ENCODE measurements around the gene DCAF17. TPM values are rescaled to one million over a fixed set of nuclear protein-coding genes. Genes with fewer than 3 reads are reported as not detected.

The DCAF17 gene
- total RNA-seq, 1 donor from 2014 or later, result 19.2 TPM

DNA sequence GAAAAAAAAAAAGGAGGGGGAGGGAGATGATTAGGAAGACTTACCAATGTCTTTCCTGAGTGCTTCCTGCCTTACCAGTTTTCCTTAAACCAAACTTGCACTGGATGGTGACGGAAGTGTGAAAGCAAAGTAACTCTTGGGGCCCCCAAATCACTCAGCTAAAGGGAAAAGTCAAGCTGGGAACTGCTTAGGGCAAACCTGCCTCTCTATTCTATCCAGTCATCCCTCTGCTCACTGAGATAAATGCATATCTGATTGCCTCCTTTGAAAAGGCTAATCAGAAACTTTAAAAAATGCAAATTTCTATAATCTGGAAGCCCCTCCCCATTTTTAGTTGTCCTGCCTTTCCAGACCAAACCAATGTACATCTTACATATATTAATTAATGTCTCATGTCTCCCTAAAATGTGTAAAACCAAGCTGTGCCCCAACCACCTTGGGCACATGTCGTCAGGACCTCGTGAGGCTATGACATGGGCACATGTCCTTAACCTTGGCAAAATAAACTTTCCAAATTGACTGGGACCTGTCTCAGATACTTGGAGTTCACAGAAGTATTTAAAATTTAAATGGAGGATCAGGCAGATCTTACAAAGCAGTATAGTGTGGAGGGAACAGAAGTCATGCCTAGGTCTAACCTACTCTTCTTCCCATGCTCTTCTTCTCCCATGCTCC lies 81.0 kb downstream of the DCAF17 start:
- no peaks in the 10 kb centered on the region for H3K36me3 Mint-ChIP-seq (ENCODE audit: unreplicated experiment)
- TF ChIP-seq, protein P1, sequence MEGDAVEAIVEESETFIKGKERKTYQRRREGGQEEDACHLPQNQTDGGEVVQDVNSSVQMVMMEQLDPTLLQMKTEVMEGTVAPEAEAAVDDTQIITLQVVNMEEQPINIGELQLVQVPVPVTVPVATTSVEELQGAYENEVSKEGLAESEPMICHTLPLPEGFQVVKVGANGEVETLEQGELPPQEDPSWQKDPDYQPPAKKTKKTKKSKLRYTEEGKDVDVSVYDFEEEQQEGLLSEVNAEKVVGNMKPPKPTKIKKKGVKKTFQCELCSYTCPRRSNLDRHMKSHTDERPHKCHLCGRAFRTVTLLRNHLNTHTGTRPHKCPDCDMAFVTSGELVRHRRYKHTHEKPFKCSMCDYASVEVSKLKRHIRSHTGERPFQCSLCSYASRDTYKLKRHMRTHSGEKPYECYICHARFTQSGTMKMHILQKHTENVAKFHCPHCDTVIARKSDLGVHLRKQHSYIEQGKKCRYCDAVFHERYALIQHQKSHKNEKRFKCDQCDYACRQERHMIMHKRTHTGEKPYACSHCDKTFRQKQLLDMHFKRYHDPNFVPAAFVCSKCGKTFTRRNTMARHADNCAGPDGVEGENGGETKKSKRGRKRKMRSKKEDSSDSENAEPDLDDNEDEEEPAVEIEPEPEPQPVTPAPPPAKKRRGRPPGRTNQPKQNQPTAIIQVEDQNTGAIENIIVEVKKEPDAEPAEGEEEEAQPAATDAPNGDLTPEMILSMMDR (IDR thresholded peaks at IDR 0.05), result no peak
- no peak overlapping the region for H3K27ac Mint-ChIP-seq (ENCODE audit: unreplicated experiment)
- no peaks in the 10 kb centered on the region for H3K27me3 Mint-ChIP-seq (ENCODE audit: unreplicated experiment)
- no peak overlapping the region for H3K4me3 Mint-ChIP-seq (ENCODE audit: unreplicated experiment)
- H3K4me1 Mint-ChIP-seq (ENCODE audit: unreplicated experiment), result peaks cover 8% of the 10 kb centered on the region
- no peaks in the 10 kb centered on the region for H3K9me3 Mint-ChIP-seq (ENCODE audit: unreplicated experiment)
- DNase-seq (ENCODE audit: extremely low spot score, unreplicated experiment), result no peak

DNA sequence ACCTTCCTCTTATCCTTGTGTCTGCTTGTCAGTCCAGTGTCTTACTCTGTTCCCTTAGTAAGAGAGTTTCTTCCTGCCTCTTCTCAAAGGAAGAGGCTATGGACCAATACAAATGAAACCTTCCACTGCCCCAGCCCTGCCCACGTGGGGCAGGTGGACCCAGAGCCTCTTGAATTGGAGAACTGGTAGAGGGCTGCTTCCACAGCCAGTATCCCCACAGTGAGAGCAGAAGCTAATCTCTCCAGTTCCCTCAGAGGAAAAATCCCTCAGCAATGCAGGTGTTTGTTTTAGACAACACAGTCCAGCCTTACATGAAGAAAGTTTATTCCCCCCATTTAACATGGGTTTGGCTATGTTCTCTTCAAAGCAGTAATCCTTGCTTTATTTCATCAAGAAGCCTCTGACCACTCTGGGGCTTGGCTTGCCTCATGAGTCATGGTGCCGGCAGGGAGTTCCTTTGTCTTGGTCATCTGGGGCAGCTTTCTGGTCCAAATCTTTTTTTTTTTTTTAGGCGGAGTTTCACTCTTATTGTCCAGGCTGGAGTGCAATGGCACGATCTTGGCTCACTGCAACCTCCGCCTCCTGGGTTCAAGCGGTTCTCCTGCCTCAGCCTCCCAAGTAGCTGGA lies 81.8 kb downstream of the DCAF17 start:
- no peak overlapping the region for H3K4me3 Mint-ChIP-seq (ENCODE audit: unreplicated experiment)
- H3K27me3 Mint-ChIP-seq (ENCODE audit: unreplicated experiment), result no peaks in the 10 kb centered on the region
- no peak for DNase-seq (ENCODE audit: extremely low spot score, unreplicated experiment)
- H3K9me3 Mint-ChIP-seq (ENCODE audit: unreplicated experiment), result no peaks in the 10 kb centered on the region
- no peaks in the 10 kb centered on the region for H3K36me3 Mint-ChIP-seq (ENCODE audit: unreplicated experiment)
- TF ChIP-seq, protein P1 (IDR thresholded peaks at IDR 0.05), result no peak
- H3K4me1 Mint-ChIP-seq (ENCODE audit: unreplicated experiment), result peaks cover 8% of the 10 kb centered on the region
- no peak overlapping the region for H3K27ac Mint-ChIP-seq (ENCODE audit: unreplicated experiment)

GRCh38 chr2:171516793-171517192 lies 82.8 kb downstream of the DCAF17 start:
- DNase-seq (ENCODE audit: extremely low spot score, unreplicated experiment), result no peak
- H3K36me3 Mint-ChIP-seq (ENCODE audit: unreplicated experiment), result no peaks in the 10 kb centered on the region
- peaks cover 17% of the 10 kb centered on the region for H3K4me1 Mint-ChIP-seq (ENCODE audit: unreplicated experiment)
- TF ChIP-seq, protein P1 (IDR thresholded peaks at IDR 0.05), result no peak
- H3K27me3 Mint-ChIP-seq (ENCODE audit: unreplicated experiment), result no peaks in the 10 kb centered on the region
- H3K4me3 Mint-ChIP-seq (ENCODE audit: unreplicated experiment), result no peak overlapping the region
- no peaks in the 10 kb centered on the region for H3K9me3 Mint-ChIP-seq (ENCODE audit: unreplicated experiment)
- H3K27ac Mint-ChIP-seq (ENCODE audit: unreplicated experiment), result no peak overlapping the region

GRCh38 chr2:171520471-171520870 lies 86.4 kb downstream of the DCAF17 start:
- DNase-seq (ENCODE audit: extremely low spot score, unreplicated experiment), result no peak
- H3K27ac Mint-ChIP-seq (ENCODE audit: unreplicated experiment), result no peak overlapping the region
- no peaks in the 10 kb centered on the region for H3K27me3 Mint-ChIP-seq (ENCODE audit: unreplicated experiment)
- peaks cover 4% of the 10 kb centered on the region for H3K36me3 Mint-ChIP-seq (ENCODE audit: unreplicated experiment)
- no peaks in the 10 kb centered on the region for H3K9me3 Mint-ChIP-seq (ENCODE audit: unreplicated experiment)
- no peak overlapping the region for H3K4me3 Mint-ChIP-seq (ENCODE audit: unreplicated experiment)
- peaks cover 38% of the 10 kb centered on the region for H3K4me1 Mint-ChIP-seq (ENCODE audit: unreplicated experiment)
- TF ChIP-seq, protein P1 (IDR thresholded peaks at IDR 0.05), result no peak

- H3K27me3 Mint-ChIP-seq (ENCODE audit: unreplicated experiment), result no peaks in the 10 kb centered on the region
- H3K27ac Mint-ChIP-seq (ENCODE audit: unreplicated experiment), result peak overlapping the region; percentile 94
- DNase-seq (ENCODE audit: extremely low spot score, unreplicated experiment), result no peak
- TF ChIP-seq, protein P1 (IDR thresholded peaks at IDR 0.05), result no peak
- H3K9me3 Mint-ChIP-seq (ENCODE audit: unreplicated experiment), result no peaks in the 10 kb centered on the region
- H3K36me3 Mint-ChIP-seq (ENCODE audit: unreplicated experiment), result peaks cover 5% of the 10 kb centered on the region
- peak overlapping the region; percentile 93 for H3K4me3 Mint-ChIP-seq (ENCODE audit: unreplicated experiment)
- peaks cover 30% of the 10 kb centered on the region for H3K4me1 Mint-ChIP-seq (ENCODE audit: unreplicated experiment)
Observed at GRCh38 chr2:171521361-171522051, 87.5 kb downstream of the DCAF17 start.
